ENCODE measurements around the gene NEK6.

Gene NEK6

DNA sequence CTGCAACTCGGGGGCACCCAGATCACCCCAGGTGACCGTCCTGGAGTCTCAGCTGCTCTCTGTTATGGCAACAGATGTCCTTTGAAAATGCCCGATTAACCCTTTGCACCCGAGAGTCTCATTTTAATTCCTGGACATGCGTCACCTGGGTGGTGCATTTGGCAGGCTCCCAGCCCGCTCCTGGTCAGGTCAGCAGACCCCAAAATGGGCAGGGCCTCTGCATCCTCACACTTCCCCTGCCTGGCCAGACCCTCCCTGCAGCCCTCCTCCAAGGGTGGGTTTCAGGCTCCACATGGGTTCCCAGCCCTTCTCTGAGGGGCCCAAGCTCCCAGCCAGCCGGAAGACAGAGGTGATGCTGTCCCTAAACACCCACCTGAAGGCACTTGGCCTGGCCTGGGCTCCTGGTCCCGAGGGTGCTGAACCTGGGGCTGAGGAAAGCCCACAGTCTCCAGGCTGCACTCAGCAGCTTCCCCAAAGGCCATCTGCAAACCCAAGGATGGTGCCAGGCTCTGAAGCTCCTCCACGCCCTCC lies 88.1 kb downstream of the NEK6 start:
- DNase-seq, result no peak

- no peak for DNase-seq
Measured at GRCh38 chr9:124346347-124347163, 88.8 kb downstream of the NEK6 start.

- DNase-seq, result no peak
Measured at GRCh38 chr9:124347206-124347967, 89.6 kb downstream of the NEK6 start.

DNA sequence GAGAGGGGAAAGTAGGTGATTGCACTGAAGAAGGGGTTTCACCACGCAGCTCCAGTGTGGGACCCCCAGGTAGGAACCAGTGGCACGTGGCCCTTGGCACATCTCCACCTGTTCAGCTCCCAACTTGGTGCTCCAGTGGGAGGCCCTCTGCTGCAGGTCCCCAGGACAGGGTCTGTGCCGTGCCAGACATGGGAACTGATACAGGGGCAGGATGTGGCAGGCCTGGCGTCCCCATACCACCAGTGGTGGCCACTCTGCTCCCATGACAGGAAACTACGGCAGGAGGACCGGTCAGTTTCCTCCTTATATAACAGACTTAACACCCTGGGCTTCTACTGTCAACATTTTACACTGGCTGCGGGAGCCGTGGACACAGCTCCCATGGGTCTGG lies 90.2 kb downstream of the NEK6 start:
- no peak for DNase-seq

GRCh38 chr9:124348363-124348762 lies 90.6 kb downstream of the NEK6 start:
- DNase-seq, result no peak

GRCh38 chr9:124348831-124349230 lies 91.1 kb downstream of the NEK6 start:
- no peak for DNase-seq

- DNase-seq, result no peak
Measured at GRCh38 chr9:124349267-124349666, 91.5 kb downstream of the NEK6 start.

GRCh38 chr9:124349675-124350493 lies 92.1 kb downstream of the NEK6 start:
- DNase-seq, result no peak

GRCh38 chr9:124350494-124351263 lies 92.9 kb downstream of the NEK6 start:
- no peak for DNase-seq

- DNase-seq, result no peak
Measured at GRCh38 chr9:124351672-124352468, 94.1 kb downstream of the NEK6 start.

DNA sequence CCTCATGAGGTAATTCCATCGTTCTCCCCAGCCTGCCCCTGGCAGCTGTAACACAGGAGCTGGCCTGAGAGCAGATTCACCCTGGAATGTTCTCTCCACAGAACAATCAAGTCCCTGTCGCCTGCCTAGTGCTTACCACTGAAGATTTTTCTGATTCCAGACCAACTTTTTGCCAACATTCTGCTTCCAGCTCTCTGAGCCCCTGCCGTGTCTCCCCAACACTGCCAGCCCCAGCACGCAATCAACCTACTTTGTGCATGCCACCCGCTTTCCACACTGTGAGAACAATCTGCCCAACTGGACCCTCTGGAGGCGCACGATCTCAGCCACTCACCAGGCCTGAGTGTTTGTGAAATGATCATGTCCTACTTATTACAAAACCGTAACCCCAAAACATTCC lies 94.9 kb downstream of the NEK6 start:
- no peak for DNase-seq

DNA sequence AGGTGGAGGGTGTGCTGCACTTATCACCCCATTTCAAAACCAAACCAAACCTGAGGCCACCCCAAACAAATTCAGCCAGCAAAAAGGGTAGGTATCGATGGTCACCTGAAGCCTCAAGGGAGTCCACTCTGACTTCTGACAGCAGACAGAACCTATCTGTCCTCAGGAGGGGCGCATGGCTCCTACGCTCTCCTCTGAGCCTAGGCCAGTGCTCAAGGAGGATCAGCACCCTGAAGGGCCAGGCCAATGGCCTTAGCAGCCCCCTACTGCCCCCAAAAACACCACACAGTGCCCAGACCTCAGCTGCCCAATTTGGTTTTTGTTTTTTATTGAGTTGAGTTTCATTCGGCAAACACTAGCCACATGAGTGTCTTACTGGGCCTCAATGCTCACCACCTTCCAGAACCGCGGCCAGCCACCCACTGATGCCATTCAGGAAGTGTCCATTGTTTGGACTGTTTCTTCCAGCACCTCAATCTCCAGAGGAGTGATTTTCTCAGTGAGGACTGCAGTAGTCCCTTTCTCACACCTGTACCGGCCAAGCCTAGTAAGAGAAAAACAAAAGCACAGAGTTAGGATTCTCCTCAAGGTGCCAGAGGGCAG lies 95.5 kb downstream of the NEK6 start:
- no peak for DNase-seq

GRCh38 chr9:124353811-124354274 lies 96.1 kb downstream of the NEK6 start:
- no peak for DNase-seq

GRCh38 chr9:124354346-124355038 lies 96.7 kb downstream of the NEK6 start:
- DNase-seq, result no peak

DNA sequence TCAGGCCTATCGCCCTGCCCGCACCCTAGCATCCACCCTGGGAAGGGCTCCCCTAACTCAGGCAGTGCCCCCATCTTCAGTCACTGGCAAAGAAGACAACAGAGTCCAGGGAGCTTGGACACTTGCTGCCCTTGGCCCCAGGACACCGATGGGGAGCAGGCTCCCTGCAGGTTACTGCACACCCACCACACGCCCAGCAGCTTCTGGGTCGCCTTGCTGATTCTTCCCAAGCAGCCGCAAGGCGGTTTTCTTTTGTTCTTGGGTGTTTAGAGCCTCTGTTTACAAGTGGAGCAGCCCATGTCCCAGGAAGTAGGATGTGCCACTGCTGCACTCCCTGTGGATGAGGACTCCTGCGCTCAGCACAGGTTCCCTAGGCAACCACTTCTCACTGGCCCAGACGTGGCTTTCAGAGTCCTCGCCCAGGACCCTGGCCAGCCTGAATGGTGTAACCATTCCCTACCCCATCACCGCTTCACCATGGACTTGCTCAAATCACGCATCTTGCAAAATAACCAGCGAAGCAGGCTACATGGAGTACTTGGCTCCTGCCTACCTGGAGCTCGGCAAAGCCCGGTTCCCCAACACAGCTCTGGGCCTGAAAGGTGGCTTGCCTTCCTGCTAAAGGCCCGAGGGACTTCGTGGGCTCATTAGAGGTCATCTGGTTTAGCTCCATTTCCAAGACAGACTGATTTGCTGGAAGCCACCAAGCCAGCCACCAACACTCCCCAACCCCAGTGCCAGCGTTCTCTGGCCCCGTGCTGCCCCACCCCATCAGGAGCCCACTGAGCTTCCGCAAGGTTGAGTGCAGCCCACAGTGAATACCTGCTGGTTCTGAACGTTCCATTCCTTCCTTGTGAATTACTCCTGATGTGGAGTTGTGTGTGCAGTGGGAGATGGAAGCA lies 97.5 kb downstream of the NEK6 start:
- no peak for DNase-seq

DNA sequence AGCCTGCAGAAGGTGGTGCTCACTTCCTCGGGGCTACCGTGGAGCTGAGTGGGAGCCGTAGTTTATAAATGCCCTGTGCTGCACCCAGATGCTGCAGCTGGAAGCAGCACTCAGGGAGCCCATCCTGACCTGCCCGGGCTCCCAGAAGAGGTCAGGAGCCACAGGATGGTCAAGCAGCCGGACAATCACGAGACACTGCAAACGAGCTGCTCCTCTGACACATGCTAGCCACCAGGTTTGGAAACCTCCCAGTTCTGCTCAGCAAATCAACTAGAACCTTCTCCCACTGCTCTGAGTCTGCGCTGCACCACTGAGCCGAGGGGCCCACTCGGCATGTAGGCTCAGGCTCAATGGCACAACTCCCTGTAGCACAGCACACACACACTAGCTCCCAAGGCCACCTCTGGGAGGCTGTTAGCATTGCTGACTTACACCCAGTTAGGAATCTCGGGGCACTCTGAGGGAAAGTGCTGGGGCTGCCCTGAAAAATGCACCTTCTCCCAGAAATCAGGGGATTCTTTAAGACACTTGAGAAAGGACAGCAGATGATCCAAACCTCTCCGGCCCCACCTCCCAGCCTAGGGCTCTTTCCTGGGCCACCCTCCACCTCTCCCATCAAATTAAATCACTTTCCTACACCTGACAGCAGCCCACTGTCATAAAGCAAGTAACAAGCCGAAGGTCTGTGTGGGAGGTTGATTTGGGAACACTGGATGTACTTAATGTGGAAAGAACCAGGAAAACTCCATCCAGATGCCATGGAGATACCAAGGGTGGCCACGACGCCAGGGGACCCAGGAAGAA lies 98.4 kb downstream of the NEK6 start:
- DNase-seq, result no peak

DNA sequence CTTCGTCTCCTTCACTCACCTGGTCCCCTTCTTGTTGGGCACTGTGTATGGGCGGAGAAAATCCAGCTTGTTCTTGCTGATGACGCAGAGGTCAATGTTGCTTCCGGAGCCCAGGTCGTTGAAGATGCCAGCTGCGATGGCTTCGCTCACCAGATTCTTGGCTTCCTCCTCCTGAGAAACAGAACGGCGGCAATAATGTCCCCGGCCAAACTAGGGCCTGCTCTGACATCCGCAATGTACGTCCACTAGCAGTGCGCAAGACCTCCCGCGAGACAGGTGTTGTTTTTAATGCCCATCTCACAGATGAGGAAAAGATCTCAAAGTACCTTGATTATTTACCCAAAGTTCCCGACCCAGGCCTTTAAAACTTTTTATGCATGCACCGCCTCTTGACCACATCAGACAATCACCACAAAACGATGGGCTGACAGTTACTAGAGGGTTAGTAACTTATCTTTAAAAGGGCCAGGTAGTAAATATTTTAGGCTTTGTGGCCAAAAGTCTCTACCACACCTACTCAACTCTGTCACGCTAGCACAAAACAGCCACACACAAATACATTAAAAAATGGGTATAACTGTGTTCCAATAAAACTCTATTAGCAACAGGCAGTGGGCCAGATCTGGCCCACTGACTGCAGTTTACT lies 99.1 kb downstream of the NEK6 start:
- DNase-seq, result no peak
